ENCODE data around the gene HNRNPA3. TPM values are rescaled to one million over a fixed set of nuclear protein-coding genes. Genes with fewer than 3 reads are reported as not detected.

Gene HNRNPA3
- total and polyA plus RNA-seq, 2 of the 13 experiments (the other 11 are each of a cell fraction or from before 2014, with no cell fraction given), result 73.3 to 97.7 TPM

DNA sequence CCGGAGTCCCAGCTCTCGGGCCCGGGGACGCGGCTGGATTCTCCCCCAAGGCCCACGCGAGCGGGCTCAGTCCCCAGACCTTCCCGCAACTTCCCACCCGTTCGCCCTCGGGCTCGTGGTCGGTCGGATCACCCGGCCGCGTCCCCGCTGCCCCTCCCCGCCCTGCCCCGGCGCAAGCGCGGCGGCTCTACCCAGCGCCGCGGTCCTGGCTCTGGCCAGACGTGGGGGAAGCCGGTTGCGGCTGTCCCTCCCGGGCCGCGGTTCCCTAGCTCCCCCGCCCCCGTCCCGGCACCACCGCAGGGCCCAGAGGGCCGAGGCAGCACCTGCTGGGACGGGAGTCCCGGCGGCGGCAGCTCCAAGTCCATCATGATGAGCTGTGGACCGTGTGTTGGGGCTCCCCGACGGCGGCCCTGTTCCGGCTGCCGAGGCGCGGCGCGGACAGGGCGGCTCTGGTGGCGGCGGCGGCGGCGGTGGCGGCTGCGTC is 51.7 kb downstream of the HNRNPA3 start (continued):
- TF ChIP-seq AKAP8 (CRISPR knock-in tag; IDR thresholded peaks at IDR 0.05), result no peak
- TF ChIP-seq YY1 (IDR thresholded peaks at IDR 0.05; ENCODE audit: insufficient read depth, insufficient replicate concordance, low read depth, low read length), result peak; percentile 37
- TF ChIP-seq ZNF556 (CRISPR knock-in tag; IDR thresholded peaks at IDR 0.05; ENCODE audit: borderline replicate concordance), result no peak; the same call in 1 of the 2 replicates
- TF ChIP-seq SRF (IDR thresholded peaks at IDR 0.05; ENCODE audit: low read depth, low read length), result no peak
- TF ChIP-seq ESRRA (CRISPR knock-in tag; IDR thresholded peaks at IDR 0.05; ENCODE audit: low read depth), result no peak
- TF ChIP-seq, protein P1, sequence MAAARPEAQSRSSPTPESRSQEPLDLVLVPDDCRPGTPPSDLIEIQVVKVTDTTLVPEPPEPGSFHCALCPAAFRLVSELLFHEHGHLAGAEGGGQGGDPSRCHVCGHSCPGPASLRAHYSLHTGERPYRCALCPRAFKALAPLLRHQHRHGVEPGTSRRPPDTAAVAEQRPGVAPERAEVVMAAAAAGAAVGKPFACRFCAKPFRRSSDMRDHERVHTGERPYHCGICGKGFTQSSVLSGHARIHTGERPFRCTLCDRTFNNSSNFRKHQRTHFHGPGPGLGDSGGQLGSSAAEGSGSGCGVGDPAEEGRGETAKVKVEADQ (CRISPR knock-in tag; IDR thresholded peaks at IDR 0.05; ENCODE audit: borderline replicate concordance), result no peak
- TF ChIP-seq, protein P2, sequence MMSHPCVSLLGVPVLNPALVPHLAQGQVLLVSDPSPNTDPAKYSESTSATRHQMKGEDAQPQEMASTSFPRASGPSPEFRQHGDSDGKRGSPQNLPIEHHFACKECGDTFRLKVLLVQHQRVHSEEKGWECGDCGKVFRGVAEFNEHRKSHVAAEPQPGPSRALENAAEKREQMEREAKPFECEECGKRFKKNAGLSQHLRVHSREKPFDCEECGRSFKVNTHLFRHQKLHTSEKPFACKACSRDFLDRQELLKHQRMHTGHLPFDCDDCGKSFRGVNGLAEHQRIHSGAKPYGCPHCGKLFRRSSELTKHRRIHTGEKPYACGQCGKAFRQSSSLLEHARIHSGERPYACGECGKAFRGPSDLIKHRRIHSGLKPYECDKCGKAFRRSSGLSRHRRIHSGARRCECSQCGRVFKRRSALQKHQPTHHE (CRISPR knock-in tag; IDR thresholded peaks at IDR 0.05; ENCODE audit: borderline replicate concordance), result no peak
- no peak for TF ChIP-seq RBM22 (optimal IDR thresholded peaks at IDR 0.05; ENCODE audit: low read length)
- TF ChIP-seq ZBTB7B (CRISPR knock-in tag; IDR thresholded peaks at IDR 0.05), result no peak
- no peak for TF ChIP-seq GZF1 (CRISPR knock-in tag; IDR thresholded peaks at IDR 0.05)
- TF ChIP-seq, protein P3, sequence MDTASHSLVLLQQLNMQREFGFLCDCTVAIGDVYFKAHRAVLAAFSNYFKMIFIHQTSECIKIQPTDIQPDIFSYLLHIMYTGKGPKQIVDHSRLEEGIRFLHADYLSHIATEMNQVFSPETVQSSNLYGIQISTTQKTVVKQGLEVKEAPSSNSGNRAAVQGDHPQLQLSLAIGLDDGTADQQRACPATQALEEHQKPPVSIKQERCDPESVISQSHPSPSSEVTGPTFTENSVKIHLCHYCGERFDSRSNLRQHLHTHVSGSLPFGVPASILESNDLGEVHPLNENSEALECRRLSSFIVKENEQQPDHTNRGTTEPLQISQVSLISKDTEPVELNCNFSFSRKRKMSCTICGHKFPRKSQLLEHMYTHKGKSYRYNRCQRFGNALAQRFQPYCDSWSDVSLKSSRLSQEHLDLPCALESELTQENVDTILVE (CRISPR knock-in tag; IDR thresholded peaks at IDR 0.05), result no peak
- TF ChIP-seq, protein P4, sequence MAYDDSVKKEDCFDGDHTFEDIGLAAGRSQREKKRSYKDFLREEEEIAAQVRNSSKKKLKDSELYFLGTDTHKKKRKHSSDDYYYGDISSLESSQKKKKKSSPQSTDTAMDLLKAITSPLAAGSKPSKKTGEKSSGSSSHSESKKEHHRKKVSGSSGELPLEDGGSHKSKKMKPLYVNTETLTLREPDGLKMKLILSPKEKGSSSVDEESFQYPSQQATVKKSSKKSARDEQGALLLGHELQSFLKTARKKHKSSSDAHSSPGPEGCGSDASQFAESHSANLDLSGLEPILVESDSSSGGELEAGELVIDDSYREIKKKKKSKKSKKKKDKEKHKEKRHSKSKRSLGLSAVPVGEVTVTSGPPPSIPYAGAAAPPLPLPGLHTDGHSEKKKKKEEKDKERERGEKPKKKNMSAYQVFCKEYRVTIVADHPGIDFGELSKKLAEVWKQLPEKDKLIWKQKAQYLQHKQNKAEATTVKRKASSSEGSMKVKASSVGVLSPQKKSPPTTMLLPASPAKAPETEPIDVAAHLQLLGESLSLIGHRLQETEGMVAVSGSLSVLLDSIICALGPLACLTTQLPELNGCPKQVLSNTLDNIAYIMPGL (CRISPR knock-in tag; IDR thresholded peaks at IDR 0.05; ENCODE audit: borderline replicate concordance in 1 of 2, low read depth in 1 of 2), result 0 out of 4 replicates have a peak, but pooled peaks of 1 of the 2 experiments have one; percentile 12
- peak; percentile 53; the same call in 1 of the 2 replicates for TF ChIP-seq TMF1 (CRISPR knock-in tag; IDR thresholded peaks at IDR 0.05; ENCODE audit: low read depth)
- TF ChIP-seq, protein P5, sequence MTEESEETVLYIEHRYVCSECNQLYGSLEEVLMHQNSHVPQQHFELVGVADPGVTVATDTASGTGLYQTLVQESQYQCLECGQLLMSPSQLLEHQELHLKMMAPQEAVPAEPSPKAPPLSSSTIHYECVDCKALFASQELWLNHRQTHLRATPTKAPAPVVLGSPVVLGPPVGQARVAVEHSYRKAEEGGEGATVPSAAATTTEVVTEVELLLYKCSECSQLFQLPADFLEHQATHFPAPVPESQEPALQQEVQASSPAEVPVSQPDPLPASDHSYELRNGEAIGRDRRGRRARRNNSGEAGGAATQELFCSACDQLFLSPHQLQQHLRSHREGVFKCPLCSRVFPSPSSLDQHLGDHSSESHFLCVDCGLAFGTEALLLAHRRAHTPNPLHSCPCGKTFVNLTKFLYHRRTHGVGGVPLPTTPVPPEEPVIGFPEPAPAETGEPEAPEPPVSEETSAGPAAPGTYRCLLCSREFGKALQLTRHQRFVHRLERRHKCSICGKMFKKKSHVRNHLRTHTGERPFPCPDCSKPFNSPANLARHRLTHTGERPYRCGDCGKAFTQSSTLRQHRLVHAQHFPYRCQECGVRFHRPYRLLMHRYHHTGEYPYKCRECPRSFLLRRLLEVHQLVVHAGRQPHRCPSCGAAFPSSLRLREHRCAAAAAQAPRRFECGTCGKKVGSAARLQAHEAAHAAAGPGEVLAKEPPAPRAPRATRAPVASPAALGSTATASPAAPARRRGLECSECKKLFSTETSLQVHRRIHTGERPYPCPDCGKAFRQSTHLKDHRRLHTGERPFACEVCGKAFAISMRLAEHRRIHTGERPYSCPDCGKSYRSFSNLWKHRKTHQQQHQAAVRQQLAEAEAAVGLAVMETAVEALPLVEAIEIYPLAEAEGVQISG (CRISPR knock-in tag; IDR thresholded peaks at IDR 0.05), result no peak
- no peak for TF ChIP-seq DR1 (CRISPR knock-in tag; IDR thresholded peaks at IDR 0.05)
- no peak for TF ChIP-seq DNMT3B (CRISPR knock-in tag; conservative IDR thresholded peaks at IDR 0.05)
- TF ChIP-seq, protein P6, sequence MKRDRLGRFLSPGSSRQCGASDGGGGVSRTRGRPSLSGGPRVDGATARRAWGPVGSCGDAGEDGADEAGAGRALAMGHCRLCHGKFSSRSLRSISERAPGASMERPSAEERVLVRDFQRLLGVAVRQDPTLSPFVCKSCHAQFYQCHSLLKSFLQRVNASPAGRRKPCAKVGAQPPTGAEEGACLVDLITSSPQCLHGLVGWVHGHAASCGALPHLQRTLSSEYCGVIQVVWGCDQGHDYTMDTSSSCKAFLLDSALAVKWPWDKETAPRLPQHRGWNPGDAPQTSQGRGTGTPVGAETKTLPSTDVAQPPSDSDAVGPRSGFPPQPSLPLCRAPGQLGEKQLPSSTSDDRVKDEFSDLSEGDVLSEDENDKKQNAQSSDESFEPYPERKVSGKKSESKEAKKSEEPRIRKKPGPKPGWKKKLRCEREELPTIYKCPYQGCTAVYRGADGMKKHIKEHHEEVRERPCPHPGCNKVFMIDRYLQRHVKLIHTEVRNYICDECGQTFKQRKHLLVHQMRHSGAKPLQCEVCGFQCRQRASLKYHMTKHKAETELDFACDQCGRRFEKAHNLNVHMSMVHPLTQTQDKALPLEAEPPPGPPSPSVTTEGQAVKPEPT (CRISPR knock-in tag; IDR thresholded peaks at IDR 0.05; ENCODE audit: low read depth), result 0 out of 2 replicates have a peak, but pooled peaks have one; percentile 63
- TF ChIP-seq PAF1 (CRISPR knock-in tag; IDR thresholded peaks at IDR 0.05), result no peak
- 0 out of 2 replicates have a peak, but pooled peaks have one; percentile 29 for TF ChIP-seq ZNF256 (CRISPR knock-in tag; conservative IDR thresholded peaks at IDR 0.05)

Data from HepG2 (cell line).